HUDEP-2 (cell line): ENCODE data around the gene MTOR.
"Not testable (repeated sequence)": the region's sequence is repeated elsewhere in the genome, so short reads cannot be mapped to it uniquely, and the experiment has no call there.

Experiments used
- DNase-seq, 76 experiments: peaks; one replicate each; lab custom pipeline; 2025; ENCODE audit not compliant: unreplicated experiment in 76 of 76; lab: John Stamatoyannopoulos, UW

Gene MTOR

GRCh38 chr1:11262171-11263049, at the start of gene MTOR:
Gene MTOR, minus strand, starts transcription at chr1:11262551. Its CDS starts 3,142 bp downstream, at chr1:11259409.
- DNase-seq, result peak in 75 of 76 experiments; percentile 56 to 100 (median 98)

DNA sequence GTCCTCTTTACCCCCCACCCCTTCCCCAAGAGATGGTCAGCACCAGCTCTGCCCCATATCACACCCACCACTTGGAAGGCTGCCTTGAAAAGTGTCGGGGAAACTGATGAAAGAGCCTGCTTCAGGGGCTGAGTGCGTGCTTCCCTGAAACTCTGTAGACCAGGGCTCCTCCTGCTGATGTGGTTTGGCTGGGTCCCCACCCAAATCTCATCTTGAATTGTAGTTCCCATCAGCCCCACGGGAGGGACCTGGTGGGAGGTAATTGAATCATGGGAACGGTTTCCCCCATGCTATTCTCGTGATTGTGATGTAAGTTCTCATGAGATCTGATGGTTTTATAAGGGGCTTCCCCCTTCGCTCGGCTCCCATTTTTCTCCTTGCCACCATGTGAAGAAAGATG, 47.0 kb upstream of the MTOR start:
- peak in 1 of 76 experiments; percentile 3 for DNase-seq

GRCh38 chr1:11308699-11309224, 46.4 kb upstream of the MTOR start:
- no peak for DNase-seq

GRCh38 chr1:11307852-11308251, 45.5 kb upstream of the MTOR start:
- DNase-seq, result no peak

DNA sequence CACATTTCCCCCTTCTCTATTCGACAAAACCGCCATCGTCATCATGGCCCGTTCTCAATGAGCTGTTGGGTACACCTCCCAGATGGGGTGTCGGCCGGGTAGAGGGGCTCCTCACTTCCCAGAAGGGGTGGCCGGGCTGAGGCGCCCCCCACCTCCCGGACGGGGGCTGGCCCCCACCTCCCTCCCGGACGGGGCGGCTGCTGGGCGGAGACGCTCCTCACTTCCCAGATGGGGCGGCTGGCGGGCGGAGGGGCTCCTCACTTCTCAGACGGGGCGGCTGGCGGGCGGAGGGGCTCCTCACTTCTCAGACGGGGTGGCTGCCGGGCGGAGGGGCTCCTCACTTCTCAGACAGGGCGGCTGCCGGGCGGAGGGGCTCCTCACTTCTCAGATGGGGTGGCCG, 43.2 kb upstream of the MTOR start:
- DNase-seq, result not testable (repeated sequence)

DNA sequence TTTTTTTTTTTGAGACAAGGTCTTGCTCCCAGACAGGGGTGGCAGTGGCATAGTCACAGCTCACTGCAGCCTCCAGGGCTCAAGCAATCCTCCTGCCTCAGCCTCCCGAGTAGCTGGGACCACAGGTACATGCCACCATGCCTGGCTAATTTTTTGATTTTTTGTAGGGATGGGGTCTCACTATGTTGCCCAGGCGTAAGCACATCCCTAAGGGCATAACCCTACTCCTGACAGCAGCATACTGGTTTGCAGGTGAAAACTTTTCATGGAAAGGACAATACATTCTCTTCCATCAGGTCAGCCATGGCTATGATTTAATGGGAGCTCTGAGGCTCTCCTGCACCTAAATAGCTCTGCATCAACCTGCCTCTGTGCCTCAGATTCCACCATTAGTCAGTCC, 40.0 kb upstream of the MTOR start:
- DNase-seq, result no peak

DNA sequence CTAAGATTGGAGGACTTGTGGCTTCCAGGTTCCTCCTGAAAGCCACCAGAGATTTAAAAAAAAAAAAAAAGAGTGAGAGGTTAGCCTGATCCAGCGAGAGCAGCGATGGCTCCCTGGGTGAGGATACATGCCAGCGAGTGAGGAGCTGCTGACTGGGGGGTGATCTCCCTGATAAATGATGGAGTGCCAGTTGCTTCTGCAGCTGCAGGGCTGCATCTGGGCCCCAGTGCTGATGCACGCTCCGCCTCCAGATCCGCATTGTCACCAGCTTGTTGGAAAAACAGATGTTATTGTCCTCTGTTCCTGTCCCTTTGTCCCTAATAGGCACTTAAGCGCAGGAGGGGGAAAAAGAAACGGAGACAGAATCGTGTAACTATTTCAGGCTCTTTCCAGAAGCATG, 39.2 kb upstream of the MTOR start:
- no peak for DNase-seq

DNA sequence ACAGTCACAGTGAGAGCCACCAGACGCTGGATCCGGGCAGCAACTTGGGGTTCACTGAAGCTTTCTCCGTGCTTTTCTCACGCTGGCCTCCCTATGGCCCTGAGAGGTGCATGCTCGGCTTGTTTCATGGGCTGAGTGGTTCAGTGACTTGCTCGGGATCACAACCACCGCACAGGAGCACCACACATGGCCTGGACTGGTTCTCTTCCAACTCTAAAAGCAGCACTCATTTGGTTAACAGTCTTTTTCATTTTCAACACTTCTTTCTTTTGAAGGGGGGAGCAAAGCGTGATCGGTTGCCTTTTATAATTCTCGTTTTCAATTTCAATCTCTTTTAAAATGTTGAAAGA, 36.8 kb upstream of the MTOR start:
- DNase-seq, result no peak

DNA sequence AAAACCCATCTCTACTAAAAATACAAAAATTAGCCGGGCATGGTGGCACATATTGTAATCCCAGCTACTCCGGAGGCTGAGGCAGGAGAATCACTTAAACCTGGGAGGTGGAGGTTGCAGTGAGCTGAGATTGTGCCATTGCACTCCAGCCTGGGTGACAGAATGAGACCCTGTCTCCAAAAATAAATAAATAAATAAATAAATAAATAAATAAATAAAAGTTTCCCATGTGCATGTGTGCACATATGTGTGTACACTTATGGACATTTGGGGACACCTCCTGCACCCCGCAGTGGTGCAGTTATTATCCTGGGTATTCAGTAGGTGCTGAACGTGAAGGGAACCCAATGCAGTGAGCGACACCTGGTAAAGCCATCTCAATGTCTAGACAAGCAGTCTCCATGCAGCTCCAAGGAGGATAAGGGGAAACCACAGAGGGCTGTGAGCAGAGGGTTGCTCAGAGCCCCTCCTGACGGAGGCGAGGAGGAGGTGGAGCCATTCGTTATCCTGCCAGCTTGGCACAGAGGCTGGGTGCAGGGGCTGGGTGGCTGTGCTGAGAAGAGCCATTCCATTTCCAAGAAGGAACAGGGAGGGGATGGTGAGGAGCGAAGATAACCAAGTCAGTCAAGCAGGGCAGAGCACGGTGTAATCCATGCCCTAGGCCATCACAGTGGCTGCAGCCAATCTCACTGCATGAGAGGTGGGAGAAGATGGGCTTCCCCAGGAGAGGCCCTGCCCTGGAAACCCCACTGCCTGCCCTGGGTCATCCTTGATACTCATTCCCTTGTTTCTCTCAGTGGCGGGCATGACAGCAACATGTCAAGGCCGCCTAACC, 36.3 kb upstream of the MTOR start:
- peak in 58 of 76 experiments; percentile 3 to 82 (median 41) for DNase-seq

DNA sequence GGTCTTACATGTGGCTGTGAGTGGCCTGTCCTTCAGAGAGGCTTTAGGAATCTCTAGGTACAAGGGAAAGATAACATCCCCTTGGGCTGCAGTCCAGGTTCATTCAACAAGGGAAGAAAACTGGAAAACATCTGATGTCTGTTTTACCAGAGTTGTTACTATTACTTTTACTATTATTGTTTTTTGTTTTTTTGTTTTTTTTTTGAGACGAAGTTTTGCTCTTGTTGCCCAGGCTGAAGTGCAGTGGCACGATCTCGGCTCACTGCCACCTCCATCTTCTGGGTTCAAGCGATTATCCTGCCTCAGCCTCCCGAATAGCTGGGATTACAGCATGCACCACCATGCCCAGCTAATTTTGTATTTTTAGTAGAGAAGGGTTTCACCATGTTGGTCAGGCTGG, 35.4 kb upstream of the MTOR start:
- DNase-seq, result not testable (repeated sequence)

DNA sequence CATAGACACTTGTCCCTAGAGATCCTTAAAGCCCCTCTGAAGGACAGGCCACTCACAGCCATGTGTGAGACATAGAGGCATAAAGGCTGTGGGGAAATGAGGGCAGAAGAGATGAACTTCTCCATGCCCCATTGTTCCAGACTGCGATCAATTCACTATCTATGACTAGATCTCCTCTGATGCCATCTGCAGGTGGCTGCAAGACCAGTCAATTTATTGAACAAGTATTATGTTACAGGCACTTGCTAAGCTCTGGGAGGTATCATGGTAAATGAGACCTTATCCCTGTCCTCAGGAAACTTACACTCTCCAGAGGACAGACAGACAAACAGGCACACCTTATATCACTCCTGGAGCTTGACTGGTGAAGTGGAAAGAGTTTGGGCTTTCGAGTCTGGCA, 33.6 kb upstream of the MTOR start:
- no peak for DNase-seq

DNA sequence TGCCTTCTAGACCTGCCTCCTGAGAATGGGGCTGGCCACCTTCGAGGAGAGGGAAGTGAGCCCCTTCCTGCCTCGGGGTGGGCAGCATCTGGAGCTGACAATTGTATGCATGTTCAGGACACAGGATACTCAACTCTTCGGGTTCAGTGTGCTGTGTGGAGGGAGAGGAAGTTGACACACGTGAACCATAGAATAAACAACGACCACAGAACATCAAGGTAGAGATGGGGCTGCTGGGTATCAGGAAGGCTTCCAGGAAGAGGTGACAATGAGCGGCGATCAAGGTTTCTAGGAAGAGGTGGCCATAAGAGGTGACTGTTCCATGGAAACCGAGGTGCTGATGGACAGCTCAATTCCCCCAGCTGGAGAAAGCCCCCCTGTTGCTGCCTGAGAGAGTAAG, 32.6 kb upstream of the MTOR start:
- DNase-seq, result no peak

- DNase-seq, result no peak
These were observed 31.5 kb upstream of the MTOR start for GRCh38 chr1:11293856-11294255.

- no peak for DNase-seq
These were observed 28.7 kb upstream of the MTOR start for GRCh38 chr1:11291049-11291448.

GRCh38 chr1:11289064-11289463, 26.7 kb upstream of the MTOR start:
- DNase-seq, result no peak

GRCh38 chr1:11286735-11287410, 24.5 kb upstream of the MTOR start:
- DNase-seq, result no peak

DNA sequence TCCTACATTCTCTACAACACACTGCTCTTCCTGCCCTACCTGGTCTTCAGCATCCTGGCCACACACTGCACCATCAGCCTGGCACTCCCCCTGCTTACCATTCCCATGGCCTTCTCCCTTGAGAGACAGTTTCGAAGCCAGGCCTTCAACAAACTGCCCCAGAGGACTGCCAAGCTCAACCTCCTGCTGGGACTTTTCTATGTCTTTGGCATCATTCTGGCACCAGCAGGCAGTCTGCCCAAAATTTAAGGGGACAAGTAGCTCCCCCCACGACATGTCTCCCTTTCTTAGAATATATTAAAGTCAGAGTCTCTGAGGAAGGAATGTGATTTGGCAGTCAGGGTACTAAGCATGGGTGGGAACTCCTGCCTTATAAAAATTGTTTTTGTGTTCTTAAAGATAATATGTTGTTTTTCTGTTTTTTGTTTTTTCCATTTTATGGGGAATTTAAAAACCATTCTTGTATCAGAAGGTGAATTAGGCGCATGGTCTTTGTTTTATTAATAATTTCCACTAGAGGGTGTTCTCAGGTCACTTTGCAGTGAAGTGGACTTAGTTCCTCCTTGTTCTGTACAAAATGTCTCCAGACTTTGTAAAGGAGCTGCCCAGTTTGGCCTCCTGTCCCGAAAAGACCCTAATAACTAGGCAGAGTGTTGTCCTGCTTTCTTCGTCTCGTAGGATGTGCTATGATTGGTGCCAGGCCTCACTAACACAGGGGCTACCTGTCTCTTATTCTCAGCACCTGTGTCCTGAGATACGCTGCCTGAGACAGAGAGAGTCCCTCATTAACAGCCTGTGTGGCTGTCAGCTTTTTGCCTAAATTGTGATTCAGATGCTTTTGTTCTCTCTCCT, 23.8 kb upstream of the MTOR start:
- DNase-seq, result peak in 1 of 76 experiments; percentile 3

DNA sequence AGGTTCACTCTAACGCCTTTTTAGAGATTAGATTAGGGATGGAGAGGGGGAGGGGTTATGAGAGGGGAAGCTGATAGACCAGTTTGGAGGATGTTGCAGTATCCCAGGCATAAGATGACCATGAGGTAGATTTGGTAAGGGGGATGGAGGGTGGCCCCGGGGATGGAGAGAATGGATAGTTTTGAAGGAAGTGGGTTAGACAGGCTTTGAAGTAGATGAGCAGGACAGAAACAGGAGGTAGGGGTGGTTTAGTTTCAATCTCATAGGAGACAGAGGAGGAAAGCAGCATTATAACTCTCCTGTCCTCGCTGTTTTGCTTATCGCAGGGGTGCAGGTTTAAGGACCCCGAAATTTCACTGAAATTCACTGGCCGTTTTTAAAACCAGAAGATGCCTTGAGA, 22.4 kb upstream of the MTOR start:
- DNase-seq, result no peak

DNA sequence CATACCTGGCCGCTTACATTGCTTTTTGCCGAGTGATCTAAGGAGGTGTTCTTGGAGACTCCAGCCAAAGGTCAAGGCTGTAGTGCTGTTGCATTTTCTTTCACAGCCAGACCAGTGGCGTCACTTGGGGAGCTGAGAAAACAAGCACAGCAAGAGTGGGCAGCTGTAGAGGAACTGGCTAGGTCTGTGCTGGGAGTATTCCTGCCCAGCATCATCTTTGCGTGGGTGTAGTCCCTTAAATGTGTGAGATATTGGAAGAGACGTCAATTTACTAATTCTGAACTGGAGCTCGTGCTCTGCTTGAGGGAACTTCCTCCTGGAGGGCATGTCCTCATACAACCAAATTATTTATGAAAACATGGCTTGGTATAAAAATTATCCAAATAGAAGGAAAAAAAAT, 20.8 kb upstream of the MTOR start:
- DNase-seq, result no peak
